Stimulated activated naive CD4-positive, alpha-beta T cell (primary cell): Measurements from ENCODE around the gene YAF2.

Experiments used
- DNase-seq, 6 experiments: peaks; one replicate each; lab custom pipeline; 2025; lab: John Stamatoyannopoulos, UW

Gene YAF2

DNA sequence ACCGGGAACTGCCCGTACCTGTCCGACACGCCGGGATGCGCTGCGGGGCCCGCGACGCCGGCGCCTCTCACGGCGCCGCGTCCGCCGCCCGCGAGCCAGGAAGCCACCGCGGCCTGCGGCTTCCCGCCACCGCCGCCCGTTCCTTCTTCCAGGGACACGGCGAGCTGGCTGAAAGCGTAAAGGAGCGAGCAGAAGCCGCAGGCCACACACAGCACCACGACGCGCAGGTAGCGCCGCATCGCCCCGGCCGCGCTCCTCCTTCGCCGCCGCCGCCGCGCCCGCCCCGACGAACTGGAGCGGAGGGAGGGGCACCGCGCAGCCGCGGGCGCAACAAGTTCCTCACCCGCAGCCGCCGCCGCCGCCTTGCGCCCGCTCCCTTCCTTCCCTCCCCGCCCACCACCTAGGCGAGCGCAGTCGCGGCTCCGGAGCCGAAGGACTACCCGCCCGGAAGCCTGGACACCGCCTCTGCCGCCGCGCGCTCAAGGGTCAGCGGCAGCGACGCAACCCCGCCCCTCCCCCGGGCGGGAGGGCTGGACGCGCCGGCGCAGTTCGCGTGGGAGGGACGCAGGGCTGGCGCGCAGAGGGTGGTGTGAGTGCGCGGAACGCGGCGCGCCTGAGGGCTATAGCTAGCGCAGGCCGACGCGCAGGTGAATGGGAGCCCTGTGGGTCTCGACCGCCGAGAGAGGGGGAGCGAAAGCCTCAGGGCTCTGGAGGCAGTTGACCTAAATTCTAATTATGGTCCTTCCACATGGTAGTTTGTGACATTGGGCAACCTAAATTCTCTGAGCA is 93.4 kb downstream of the YAF2 start, which contains the start of gene GXYLT1:
TSS of gene GXYLT1 (minus strand) at position 467 of the 789 bp plus-strand sequence. CDS start at position 239, 228 bp downstream.
- DNase-seq: peak; percentile 55 to 83 (median 70)

GRCh38 chr12:42144158-42144407 is 94.0 kb downstream of the YAF2 start:
- peak in 1 of 6 experiments; percentile 56 for DNase-seq

- peak in 2 of 6 experiments; percentile 8 to 38 for DNase-seq
These were observed 94.4 kb downstream of the YAF2 start for GRCh38 chr12:42143452-42144157.

GRCh38 chr12:42141981-42142606 is 96.0 kb downstream of the YAF2 start:
- no peak for DNase-seq

DNA sequence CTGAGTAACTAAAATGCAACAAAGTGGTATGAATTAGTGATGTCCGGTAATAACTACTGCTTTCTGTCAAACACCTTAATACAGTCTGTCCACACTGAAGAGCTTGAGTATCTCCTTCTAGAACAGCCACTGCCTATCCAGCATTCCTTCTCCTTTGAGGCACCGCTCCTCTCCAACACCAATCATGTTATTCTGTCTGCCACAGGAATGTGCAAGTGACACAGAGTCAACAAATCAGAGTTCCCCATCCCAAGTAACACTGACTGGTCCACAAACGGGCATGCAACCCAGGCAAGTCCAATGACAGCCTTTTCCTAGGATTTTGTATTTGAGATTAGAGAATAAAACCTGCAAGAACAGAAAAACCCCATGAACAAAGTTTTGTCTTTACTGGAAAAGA is 97.1 kb downstream of the YAF2 start:
- no peak for DNase-seq

DNA sequence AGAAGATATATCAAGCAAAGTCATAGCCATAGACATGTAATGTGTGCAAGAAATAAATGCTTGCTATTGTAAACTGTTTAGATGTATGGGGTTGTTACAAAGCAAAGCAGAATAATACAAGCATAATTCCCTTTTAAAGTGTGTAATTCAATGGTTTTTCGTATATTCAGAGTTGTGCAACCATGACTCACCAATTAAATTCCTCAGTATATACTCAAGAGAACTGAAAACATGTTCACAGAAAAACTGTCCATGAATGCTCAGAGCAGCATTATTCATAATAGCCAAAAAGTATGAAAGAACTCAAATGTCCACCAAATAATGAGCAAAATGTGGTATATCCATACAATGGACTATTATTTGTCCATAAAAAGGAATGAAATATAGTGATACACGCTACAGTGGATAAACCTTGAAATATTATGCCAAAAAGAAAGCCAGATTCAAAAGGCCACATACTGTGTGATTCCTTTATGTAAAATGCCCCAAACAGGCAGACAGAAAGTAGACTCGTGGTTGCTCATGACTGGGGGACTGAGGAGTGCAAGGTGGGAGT is 102.7 kb downstream of the YAF2 start:
- no peak for DNase-seq

GRCh38 chr12:42130672-42131402 is 107.2 kb downstream of the YAF2 start:
- DNase-seq: no peak

GRCh38 chr12:42129595-42130204 is 108.3 kb downstream of the YAF2 start:
- DNase-seq: peak in 2 of 6 experiments; percentile 12 to 41

- DNase-seq: no peak
These were observed 109.2 kb downstream of the YAF2 start for GRCh38 chr12:42128888-42129287.

- DNase-seq: no peak
These were observed 109.7 kb downstream of the YAF2 start for GRCh38 chr12:42128327-42128726.

DNA sequence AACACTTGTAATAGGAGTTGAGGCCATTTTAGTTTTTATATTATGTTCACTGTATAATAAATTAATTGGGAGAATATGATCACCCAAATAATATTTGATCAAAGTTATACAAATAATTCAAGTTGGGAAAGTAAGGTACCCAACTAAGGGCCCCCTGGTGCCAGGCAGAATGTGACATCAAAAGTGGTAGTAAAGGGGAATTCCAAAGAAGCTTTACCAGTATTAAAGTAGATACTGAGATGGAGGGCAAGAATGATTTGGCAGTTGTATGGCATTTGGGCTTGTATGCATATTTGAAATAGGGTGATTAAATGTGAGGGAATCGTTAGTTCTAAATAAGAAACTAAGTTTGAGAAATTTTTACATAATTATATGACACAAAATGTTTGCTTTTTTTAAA is 111.1 kb downstream of the YAF2 start:
- no peak for DNase-seq

DNA sequence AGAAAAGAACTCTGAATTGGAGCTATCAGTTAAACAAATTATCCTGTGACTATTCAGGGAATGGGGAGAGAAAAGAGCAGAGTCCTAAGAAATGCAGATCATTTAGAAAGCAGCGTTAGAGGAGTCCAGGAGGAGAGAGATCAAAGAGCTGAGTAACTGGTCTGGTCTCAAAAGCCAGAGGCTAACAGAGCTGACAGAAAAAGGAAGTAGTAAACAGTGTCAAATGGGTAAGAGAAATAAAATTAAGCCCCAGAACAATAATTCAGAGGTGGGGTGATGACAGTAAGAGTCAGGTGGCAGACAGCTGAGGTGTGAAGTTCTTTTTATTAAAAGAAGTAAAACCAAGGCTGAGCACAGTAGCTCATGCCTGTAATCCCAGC is 112.7 kb downstream of the YAF2 start:
- no peak for DNase-seq

GRCh38 chr12:42124764-42125387 is 113.2 kb downstream of the YAF2 start:
- no peak for DNase-seq

- no peak for DNase-seq
These were observed 118.9 kb downstream of the YAF2 start for GRCh38 chr12:42119085-42119633.

DNA sequence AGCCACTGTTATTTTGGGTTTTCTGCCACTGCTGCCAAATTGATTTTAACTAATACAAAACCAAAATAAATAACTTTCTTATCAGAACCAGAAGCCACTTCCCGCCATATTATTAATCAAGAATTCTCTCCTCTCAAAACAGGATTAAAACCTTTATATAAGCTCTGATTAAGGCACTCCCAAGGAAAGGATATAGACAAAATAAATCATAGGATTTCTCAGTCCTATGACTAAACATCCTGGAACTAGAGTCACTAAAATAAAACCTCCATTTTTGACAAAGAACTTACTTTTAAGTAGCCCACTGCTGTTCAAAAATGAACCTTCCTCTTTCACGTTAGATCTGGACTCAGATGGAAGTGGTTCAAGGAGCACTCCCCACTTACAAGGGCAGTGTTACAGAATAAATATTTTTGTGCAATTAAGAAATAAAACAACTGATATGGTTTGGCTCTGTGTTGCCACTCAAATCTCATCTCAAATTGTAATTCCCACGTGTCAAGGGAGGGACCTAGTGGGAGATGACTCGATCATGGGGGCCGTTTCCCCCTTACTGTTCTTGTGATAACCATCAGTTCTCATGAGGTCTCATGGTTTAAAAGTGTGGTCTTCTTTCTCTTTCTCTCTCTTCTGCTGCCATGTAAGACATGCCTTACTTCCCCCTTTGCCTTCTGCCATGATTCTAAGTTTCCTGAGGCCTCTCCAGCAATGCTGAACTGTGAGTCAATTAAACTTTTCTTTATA is 119.7 kb downstream of the YAF2 start:
- no peak for DNase-seq

- no peak for DNase-seq
These were observed 129.0 kb downstream of the YAF2 start for GRCh38 chr12:42109031-42109430.
